Activated naive CD4-positive, alpha-beta T cell treated with anti-CD3 and anti-CD28 coated beads, Interleukin-2, amount 50 U/mL, for 72 hours (primary cell): ENCODE measurements around the gene SOWAHA. TPM values are rescaled to one million over a fixed set of nuclear protein-coding genes. Genes with fewer than 3 reads are reported as not detected.

Source experiments
- ATAC-seq, 2 donors: fragments of 150-1000 bp; cut with Tn5 transposase; 2 replicates each; pipeline ENCODE4 v1.10.0; 2021; ENCODE audit warnings: mild to moderate bottlenecking in 2 of 2, moderate library complexity in 2 of 2
- DNase-seq, 2 donors: peaks; one replicate each; pipeline ENCODE4 v3.0.0; 2021 to 2022; ENCODE audit warnings: low spot score in 2 of 2
- H3K27ac Mint-ChIP-seq, 2 donors: one replicate each; pipeline ENCODE4 v1.8.0; 2022; ENCODE audit warnings: mild to moderate bottlenecking in 2 of 2, mixed read lengths in 2 of 2
- H3K36me3 Mint-ChIP-seq, 2 donors: one replicate each; pipeline ENCODE4 v1.8.0; 2022; ENCODE audit warnings: mixed read lengths in 2 of 2
- H3K9me3 Mint-ChIP-seq, 2 donors: one replicate each; pipeline ENCODE4 v1.8.0; 2022; ENCODE audit warnings: mixed read lengths in 2 of 2
- total RNA-seq, 2 donors: library from RNA; stranded (reverse); gene quantifications; one replicate each; pipeline ENCODE4 v1.2.3, GENCODE V29; 2022

SOWAHA gene
- total RNA-seq, 2 donors from 2014 or later, result not detected

DNA sequence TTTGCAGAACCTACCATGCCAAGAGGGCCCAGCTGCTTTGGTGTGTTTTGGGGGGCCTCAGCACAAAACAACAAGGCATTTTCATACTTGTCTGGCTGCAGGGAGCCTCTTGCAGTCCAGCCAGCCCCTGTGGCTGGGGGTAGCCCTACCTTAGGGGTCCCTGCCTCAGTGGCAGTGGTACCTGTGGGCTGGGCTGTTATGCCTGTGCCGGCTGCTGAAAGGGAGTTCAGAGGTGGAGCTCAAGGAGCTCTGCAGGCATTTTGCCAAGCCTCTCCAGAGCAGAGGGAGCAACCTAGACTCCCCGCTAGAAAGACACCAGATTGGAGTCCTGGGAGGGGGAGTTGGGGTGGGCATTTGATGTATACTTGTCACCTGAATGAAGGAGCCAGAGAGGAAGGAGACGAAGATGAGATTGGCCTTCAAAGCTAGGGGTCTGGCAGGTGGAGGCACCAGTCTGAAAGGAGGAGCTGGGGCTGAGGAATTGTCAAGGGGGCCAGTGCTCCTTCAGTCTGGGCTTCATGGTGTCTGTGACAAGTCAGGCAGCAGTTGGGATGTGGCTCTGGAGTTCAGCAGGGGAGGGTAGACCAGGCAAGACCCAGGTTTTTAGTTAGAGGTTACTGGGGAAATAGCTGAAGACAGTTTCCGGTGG, 15.9 kb downstream of the SOWAHA start:
- no peak for ATAC-seq
- DNase-seq, result no peak
- no peaks in the 10 kb centered on the region for H3K36me3 Mint-ChIP-seq
- H3K9me3 Mint-ChIP-seq, result no peaks in the 10 kb centered on the region
- H3K27ac Mint-ChIP-seq, result no peak overlapping the region

DNA sequence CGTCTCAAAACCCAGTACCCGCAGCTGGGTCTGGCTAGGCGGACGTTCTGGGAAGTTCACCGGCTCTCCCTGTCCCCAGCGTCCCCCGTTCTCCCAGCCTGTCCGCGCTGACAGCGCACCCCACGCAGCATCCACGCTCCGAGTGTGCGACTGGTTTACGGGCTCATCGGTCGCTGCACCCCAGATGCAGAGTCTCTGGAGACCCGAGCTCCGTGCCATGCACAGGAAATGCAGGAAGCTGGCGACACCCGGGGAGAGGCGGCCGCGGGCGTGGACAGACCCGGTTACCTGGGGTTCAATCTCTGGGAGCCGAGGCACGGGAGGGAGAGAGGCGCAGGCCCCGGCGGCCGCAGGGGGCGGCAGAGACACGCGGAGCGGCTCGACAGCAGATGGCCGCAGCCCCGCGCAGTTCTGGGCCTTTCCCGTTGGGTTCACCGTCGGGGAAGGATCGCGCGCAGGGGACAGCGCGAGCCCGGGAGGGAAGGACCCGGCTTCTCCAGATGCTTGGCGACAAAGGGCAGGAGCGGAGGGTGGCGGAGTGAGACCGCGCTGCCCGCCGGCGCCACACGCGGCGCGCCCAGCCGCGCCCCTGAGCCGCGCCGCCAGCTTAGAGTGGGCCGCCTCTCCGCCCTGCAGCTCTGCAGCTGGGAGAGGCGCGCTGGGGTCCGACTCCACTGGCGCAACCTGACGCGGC, 16.8 kb downstream of the SOWAHA start:
- ATAC-seq, result peak; percentile 87 to 89
- no peaks in the 10 kb centered on the region for H3K9me3 Mint-ChIP-seq
- peak overlapping the region in 1 of 2 donors; percentile 77 for H3K27ac Mint-ChIP-seq

DNA sequence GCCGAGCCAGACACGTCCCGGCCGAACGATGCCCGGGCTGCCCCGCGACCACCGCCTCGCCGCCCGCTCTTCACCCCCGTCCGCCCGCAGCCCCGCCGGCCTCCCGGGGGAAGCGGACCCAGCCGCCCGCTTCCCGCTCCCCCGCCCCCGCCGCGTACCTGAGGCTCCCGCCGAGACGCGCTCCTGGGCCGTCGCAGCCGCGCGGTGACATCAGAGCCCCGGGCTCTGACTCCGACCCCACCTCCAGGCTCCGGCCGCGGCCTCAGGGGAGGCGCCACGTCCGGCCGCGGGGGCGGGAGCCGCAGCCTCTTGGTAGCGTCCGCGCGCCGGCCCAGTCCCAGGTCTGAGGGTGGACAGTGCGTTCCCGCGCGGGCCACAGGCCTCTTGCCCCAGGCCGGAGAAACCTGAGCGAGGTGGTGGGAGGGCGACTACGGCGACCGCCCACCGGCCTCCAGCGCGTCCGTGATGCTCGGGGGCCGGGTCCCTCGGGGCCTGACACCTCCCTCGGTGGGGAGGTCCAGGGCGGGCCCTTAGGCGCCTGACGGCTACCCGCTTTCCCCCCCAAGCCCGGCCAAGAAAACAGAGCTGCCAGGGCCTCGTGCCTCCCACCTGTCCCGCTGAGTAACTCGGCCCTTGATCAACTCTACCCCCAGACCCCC, 17.5 kb downstream of the SOWAHA start, which contains the start of gene SHROOM1:
Gene SHROOM1, minus strand, starts transcription at position 212 of the 659 bp plus-strand sequence. CDS start 4,507 bp downstream, outside the sequence.
- Mint-ChIP-seq H3K27ac (peak within 1 kb of the TSS in 1 of 2 donors; percentile 77), H3K9me3 (no peaks in the 10 kb centered on the region), H3K36me3 (no peaks in the 10 kb centered on the region)
- ATAC-seq (peak; percentile 48 to 72), DNase-seq (no peak)

More for the DNA sequence above, 16.8 kb downstream of the SOWAHA start:
- peak; percentile 77 for DNase-seq
- H3K36me3 Mint-ChIP-seq, result no peaks in the 10 kb centered on the region

DNA sequence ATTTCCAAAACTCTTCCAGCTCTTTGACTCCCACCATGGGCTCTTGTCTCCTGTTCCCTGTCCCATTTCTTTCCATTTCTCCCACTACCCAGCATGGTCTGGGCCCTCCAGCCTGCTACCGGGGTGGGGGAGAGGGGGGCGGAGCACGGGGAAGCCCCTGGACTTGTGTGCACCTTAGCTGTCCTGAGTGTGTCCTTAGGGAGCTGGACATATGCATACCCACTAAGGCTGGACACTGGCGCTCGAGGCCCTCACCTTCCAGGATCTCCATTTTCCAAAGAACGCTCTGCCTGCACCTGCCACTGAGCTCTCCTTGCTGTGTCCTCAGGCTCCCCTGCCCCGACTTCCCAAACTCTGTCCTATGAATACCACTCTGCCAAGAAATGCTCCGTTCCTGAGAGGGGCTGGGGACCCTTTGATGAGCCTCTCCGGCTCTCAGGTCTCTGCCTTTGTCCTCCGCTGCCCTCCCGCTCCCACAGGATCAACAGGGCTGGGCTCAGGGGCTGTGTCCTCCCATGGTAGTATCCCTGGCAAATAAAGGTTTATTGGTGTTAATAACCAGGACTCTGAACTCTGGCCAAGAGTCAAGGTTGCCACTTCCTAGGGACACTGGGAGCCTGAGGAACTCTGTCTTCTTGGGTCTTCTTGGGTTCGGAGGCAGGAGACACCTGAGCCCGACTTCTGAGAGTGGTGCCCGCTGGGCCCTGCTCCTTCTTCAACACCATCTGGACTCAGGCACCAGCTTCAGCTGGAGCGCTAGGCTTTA, 18.2 kb downstream of the SOWAHA start:
- DNase-seq (no peak), ATAC-seq (no peak)
- Mint-ChIP-seq H3K9me3 (no peaks in the 10 kb centered on the region), H3K27ac (no peak overlapping the region), H3K36me3 (no peaks in the 10 kb centered on the region)

DNA sequence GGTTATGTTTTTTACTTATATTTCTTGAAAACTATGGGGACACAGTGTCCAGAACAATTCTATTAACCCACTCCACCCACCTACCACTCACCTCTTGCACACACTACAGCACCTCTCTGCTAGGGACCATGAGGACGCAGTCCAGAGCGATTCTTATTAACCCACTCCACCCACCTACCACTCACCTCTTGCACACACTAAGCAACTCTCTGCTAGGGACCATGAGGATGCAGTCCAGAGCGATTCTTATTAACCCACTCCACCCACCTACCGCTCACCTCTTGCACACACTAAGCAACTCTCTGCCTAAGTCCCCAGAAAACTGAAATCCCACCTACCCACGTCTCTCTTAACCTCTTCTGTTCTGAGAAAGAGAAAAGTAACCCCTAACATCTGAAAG, 19.5 kb downstream of the SOWAHA start:
- no peaks in the 10 kb centered on the region for H3K9me3 Mint-ChIP-seq
- no peaks in the 10 kb centered on the region for H3K36me3 Mint-ChIP-seq
- ATAC-seq (no peak), DNase-seq (no peak)
- no peak overlapping the region for H3K27ac Mint-ChIP-seq

DNA sequence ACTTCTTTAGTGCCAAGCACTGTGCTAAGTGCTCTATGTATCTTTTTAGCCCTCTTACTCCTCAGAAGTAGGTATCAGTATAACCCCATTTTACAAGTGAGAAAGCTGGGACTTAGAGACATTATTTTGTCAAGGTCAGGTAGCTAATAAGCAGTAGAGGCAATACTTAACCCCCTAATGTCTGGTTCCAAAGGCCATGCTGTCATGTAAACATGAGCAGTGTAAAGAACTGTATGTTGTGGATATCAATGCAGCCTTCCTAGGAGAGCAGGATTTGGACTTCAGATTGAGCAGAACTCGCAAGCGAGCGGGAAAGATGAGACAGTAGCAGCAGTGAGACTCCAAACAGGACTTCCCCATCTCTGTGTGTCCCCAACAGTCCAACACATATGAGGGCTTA, 21.0 kb downstream of the SOWAHA start:
- no peak for DNase-seq
- no peak for ATAC-seq
- no peak overlapping the region for H3K27ac Mint-ChIP-seq
- no peaks in the 10 kb centered on the region for H3K9me3 Mint-ChIP-seq
- H3K36me3 Mint-ChIP-seq, result no peaks in the 10 kb centered on the region

DNA sequence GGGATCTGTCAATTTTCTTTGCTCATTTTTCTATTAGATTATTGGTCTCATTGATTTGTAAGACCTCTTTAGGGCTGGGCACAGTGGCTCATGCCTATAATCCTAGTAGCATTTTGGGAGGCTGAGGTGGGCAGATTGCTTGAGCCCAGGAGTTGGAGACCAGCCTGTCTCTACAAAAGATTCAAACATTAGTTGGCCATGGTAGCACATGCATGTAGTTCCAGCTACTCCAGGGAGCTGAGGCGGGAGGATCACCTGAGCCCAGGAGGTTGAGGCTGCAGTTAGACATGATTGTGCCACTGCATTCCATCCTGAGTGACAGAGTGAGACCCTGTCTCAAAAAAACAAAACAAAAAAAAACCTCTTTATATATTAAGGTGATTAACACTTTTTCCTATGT, 23.8 kb downstream of the SOWAHA start:
- Mint-ChIP-seq H3K9me3 (no peaks in the 10 kb centered on the region), H3K36me3 (no peaks in the 10 kb centered on the region)

DNA sequence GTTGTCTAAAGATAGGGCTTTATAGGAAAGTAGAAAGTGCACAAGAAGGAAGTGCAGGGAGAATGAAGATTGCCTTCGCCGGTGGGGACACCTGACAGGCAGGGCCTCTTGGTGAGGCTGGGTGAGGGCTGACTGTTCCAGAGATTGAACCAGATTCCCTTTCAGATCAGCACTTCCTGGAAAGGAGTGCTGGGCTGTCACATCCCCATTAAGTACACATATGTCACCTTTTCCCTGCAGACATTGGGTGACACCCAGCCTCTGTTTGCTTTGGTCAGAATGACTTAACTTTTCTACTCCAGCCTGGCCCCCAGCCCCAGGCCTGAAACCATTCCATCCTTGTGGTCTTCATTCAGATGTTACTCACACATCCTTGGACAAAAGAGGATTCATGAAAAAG, 24.8 kb downstream of the SOWAHA start:
- no peaks in the 10 kb centered on the region for H3K36me3 Mint-ChIP-seq
- no peaks in the 10 kb centered on the region for H3K9me3 Mint-ChIP-seq
- DNase-seq (no peak), ATAC-seq (no peak)
- H3K27ac Mint-ChIP-seq, result peak overlapping the region in 1 of 2 donors; percentile 40

More for the DNA sequence above, 23.8 kb downstream of the SOWAHA start:
- H3K27ac Mint-ChIP-seq, result no peak overlapping the region
- DNase-seq (no peak), ATAC-seq (no peak)

DNA sequence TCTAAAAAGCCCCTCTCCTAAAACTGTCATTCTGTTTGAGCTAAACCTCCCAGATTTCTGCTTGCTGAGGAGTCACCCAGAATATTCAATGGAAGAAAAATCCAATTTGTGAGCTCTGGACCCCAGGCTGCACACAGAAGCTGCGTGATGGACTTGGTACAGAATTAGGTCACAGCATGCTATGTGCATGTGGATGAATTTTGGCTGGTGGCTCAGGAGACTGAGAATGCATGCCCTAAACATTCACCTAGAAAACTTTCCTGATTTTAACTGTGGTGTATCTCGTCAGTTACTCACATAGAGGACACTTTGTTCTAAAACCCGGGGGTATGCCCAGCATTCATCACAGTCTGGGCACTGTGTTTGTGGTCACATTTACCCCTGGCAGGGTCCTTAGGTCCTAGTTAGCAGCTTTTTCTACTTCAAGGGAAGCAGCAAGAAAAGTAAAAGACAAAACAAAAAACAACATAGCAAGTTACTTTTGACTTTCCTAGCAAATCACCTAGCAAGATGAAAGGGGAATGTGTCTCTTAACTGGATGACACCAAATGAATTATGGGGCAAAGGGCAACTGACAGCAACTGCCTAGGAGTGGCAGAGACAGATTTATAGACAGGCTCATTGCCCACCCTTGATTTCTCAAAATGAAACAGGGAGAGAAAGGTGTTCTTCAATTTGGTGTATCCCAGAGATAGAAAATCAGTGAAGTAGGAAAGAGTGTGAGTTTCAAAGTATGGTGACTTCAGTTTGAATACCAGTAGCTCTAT, 25.6 kb downstream of the SOWAHA start:
- no peak for ATAC-seq
- Mint-ChIP-seq H3K9me3 (no peaks in the 10 kb centered on the region), H3K36me3 (no peaks in the 10 kb centered on the region), H3K27ac (no peak overlapping the region)
- DNase-seq, result no peak

DNA sequence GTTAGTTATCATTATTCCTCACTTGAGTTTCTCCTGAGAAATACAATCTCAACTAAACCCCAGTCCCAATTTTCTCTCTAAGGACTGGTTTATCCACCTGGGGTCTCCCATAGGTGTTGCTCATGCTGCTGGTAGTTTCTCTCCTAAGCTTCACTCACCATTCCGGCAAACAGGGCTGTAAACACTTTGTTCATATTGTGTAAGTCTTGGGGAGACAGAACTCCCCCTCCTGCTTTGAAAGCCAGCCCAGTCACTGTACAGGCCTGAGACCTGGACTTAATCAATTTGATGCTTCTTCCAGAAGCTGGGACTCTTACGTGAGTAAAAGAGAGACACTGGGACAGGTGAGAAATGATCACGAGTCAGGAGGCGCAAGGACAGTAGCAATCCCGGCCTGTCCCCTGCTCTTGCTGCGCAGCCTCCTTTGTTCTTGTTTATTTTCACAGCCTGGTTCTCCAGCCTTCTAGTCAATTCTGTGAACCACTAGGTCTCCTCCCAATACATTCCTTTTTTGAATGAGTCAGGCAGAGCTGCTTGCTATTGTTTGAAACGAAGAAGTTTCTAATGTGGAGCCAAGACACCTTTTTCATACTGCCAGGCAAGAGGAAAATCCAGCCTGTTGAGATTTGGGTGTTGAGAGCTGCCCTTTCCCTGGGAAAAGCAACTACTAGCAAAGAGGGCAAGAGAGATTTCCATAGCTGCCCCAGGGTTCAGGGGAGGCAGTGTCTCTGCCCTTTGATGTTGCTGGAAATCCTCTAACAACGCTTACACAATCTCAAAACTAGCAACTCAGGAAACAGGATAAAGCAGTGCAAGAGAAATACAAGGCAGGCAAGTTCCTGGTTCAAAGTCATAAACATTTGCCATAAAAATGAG, 26.6 kb downstream of the SOWAHA start:
- H3K9me3 Mint-ChIP-seq, result no peaks in the 10 kb centered on the region
- H3K27ac Mint-ChIP-seq, result no peak overlapping the region
- H3K36me3 Mint-ChIP-seq, result no peaks in the 10 kb centered on the region
- DNase-seq, result no peak
- ATAC-seq, result no peak

DNA sequence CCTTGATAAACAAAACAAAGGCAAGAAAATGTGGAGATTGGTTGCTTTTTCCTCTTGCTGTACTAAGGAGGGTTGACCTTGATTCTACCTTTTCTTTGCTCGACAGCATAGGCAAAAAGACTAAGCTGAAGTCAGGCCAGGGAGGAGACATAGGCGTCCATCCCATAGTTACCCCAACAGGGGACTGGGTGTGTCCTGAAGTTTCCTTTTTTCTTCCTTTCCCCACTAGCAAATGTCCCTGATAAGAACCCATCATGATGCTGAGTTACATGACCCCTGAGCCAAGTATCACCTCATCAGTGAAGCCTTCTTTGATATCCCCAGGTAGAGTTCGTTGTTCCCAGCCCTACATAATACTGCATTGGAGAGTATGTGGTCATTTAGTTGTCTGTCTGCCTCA, 27.2 kb downstream of the SOWAHA start:
- Mint-ChIP-seq H3K27ac (no peak overlapping the region), H3K9me3 (no peaks in the 10 kb centered on the region), H3K36me3 (no peaks in the 10 kb centered on the region)
- no peak for DNase-seq
- no peak for ATAC-seq

DNA sequence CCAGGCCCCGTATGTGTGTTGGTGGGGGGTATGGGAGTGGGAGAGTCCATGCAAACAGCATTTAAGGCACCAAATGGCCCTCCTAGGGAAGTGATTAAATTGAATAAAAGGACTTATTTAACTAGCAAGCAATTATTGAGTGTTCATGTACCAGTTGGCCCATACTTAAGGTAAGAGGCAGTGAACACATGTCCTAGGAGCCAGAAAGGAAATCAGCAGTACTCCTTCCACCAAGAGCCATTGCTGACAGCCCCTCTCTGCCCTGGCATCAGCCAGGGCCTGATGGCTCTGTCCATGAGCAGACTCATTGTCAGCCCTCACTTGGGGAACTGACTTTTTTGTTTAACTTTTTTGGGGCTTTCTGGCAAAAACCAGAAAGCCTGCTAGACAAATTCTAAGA, 27.8 kb downstream of the SOWAHA start:
- ATAC-seq, result no peak
- Mint-ChIP-seq H3K9me3 (no peaks in the 10 kb centered on the region), H3K36me3 (no peaks in the 10 kb centered on the region), H3K27ac (no peak overlapping the region)
- no peak for DNase-seq

DNA sequence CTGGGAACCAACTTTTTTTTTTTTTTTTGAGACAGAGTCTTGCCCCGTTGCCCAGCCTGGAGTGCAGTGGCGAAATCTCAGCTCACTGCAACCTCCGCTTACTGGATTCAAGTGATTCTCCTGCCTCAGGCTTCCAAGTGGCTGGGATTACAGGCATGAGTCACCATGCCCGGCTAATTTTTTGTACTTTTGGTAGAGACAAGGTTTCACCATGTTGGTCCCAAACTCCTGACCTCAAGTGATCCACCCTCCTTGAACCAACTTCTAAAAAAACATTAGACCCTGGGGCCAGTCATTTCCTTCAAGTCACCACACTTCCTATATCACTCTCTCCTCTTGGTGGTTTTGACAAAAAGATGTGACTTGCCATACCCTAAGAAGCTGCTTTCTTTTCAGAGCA, 28.2 kb downstream of the SOWAHA start:
- H3K36me3 Mint-ChIP-seq, result no peaks in the 10 kb centered on the region
- DNase-seq (no peak), ATAC-seq (peak; percentile 24 to 76)
- no peaks in the 10 kb centered on the region for H3K9me3 Mint-ChIP-seq
- no peak overlapping the region for H3K27ac Mint-ChIP-seq

DNA sequence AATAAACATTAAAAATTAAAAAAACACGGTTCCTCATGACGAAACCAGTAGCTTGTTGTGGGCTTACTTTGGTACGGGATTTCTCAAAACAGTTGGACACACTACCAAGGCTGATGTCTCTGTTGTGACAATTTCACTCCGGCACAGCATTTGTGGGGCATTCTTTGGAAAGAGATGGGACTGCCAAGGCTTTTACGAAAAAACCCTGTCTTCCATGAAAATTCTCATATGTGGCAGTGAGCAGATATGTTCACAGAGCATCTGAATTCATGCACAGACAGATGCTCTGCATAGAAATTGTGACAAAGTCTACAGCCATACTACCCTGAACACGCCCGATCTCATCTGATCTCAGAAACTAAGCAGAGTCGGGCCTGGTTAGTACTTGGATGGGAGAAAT, 35.2 kb downstream of the SOWAHA start:
- no peak overlapping the region for H3K27ac Mint-ChIP-seq
- H3K9me3 Mint-ChIP-seq, result no peaks in the 10 kb centered on the region
- DNase-seq (no peak), ATAC-seq (no peak)
- no peaks in the 10 kb centered on the region for H3K36me3 Mint-ChIP-seq

DNA sequence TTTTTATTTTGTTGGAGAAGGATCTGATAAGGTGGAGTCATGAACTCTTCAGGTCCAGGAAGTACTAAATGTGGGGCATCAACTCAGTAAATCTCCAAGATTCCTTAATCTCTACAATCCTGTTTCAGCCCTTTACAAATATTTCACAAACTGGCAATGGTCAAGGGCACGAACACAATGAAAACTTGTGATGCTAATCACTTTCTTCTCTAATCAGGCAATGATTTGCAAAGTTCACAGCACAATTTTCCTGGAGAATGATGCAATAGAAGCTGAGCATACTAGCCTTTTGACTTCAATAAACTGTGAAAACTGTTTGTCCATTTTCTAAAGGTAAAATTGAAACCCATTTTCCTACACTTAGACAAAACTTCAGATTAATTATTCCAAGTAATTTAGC, 36.2 kb downstream of the SOWAHA start:
- ATAC-seq (no peak), DNase-seq (no peak)
- H3K9me3 Mint-ChIP-seq, result no peaks in the 10 kb centered on the region
- no peaks in the 10 kb centered on the region for H3K36me3 Mint-ChIP-seq
- H3K27ac Mint-ChIP-seq, result no peak overlapping the region
